SKM-1 treated with dmso at 0.1 percent for 144 hours (cell line): ENCODE data around the gene USF2.

ENCODE experiments used
- DNase-seq: peaks from one replicate; lab custom pipeline; 2025; ENCODE audit not compliant: unreplicated experiment; lab: John Stamatoyannopoulos, UW

Gene USF2

GRCh38 chr19:35298561-35298972 lies 29.8 kb downstream of the USF2 start:
- no peak for DNase-seq

- DNase-seq: no peak
These were observed 31.0 kb downstream of the USF2 start for GRCh38 chr19:35299523-35300338.

GRCh38 chr19:35300339-35300649 lies 31.5 kb downstream of the USF2 start:
- no peak for DNase-seq

GRCh38 chr19:35301961-35302360 lies 33.2 kb downstream of the USF2 start:
- DNase-seq: no peak

- DNase-seq: no peak
These were observed 33.7 kb downstream of the USF2 start for GRCh38 chr19:35302446-35302845.

GRCh38 chr19:35303357-35303915 lies 34.7 kb downstream of the USF2 start:
- DNase-seq: no peak

GRCh38 chr19:35304036-35304435 lies 35.3 kb downstream of the USF2 start:
- DNase-seq: no peak

- no peak for DNase-seq
These were observed 36.4 kb downstream of the USF2 start for GRCh38 chr19:35305181-35305580.

GRCh38 chr19:35306473-35307246 lies 37.9 kb downstream of the USF2 start:
- DNase-seq: no peak

GRCh38 chr19:35307931-35308330 lies 39.2 kb downstream of the USF2 start:
- no peak for DNase-seq

GRCh38 chr19:35308910-35309309 lies 40.1 kb downstream of the USF2 start:
- DNase-seq: no peak

- no peak for DNase-seq
These were observed 40.9 kb downstream of the USF2 start for GRCh38 chr19:35309481-35310279.

- DNase-seq: no peak
These were observed 41.6 kb downstream of the USF2 start for GRCh38 chr19:35310331-35310730.

- DNase-seq: no peak
These were observed 42.2 kb downstream of the USF2 start for GRCh38 chr19:35310811-35311465.

- DNase-seq: no peak
These were observed 43.3 kb downstream of the USF2 start for GRCh38 chr19:35311901-35312665.

GRCh38 chr19:35313587-35313986 lies 44.8 kb downstream of the USF2 start:
- DNase-seq: no peak

GRCh38 chr19:35314031-35314430 lies 45.3 kb downstream of the USF2 start:
- DNase-seq: no peak

GRCh38 chr19:35314858-35315470 lies 46.2 kb downstream of the USF2 start:
- no peak for DNase-seq

- DNase-seq: no peak
These were observed 47.1 kb downstream of the USF2 start for GRCh38 chr19:35315883-35316282.

GRCh38 chr19:35316560-35316959 lies 47.8 kb downstream of the USF2 start:
- no peak for DNase-seq
